PC-3 (cell line): ENCODE measurements around the gene GP5.

Experiments used
- CTCF ChIP-seq: fragments of 300-600 bp; sonication (generic); conservative IDR thresholded peaks from 2 replicates; pipeline ENCODE4 v1.5.1; 2017; ENCODE audit warnings: antibody characterized with exemption, low read depth, mild to moderate bottlenecking, low read length
- EZH2 ChIP-seq: fragments of 300-600 bp; sonication (generic); IDR thresholded peaks from one replicate; pipeline ENCODE4 v1.6.1; 2017; ENCODE audit warnings: antibody characterized with exemption, mild to moderate bottlenecking, low read length; ENCODE audit not compliant: unreplicated experiment

GRCh38 chr3:194439881-194440550 lies 41.0 kb upstream of the GP5 start:
- no peak for TF ChIP-seq CTCF
- no peak for TF ChIP-seq EZH2
